WERI-Rb-1 (cell line): ENCODE measurements around the gene IGLL5.
"Not testable (repeated sequence)": the region's sequence is repeated elsewhere in the genome, so short reads cannot be mapped to it uniquely, and the experiment has no call there.

Experiments
- DNase-seq: peaks from one replicate; pipeline ENCODE4 v3.0.0-alpha.2; 2020
- H3K27ac ChIP-seq: fragments of 250-450 bp; sonication (Bioruptor Pico); 2 replicates; pipeline ENCODE4 v1.5.1; 2020; ENCODE audit warnings: mild to moderate bottlenecking, moderate library complexity
- H3K27me3 ChIP-seq: fragments of 250-450 bp; sonication (Bioruptor Pico); 2 replicates; pipeline ENCODE4 v1.5.1; 2021; ENCODE audit warnings: mild to moderate bottlenecking, low read depth, moderate library complexity; ENCODE audit not compliant: insufficient read depth, severe bottlenecking
- H3K36me3 ChIP-seq: fragments of 250-450 bp; sonication (Bioruptor Pico); 2 replicates; pipeline ENCODE4 v1.5.1; 2020; ENCODE audit warnings: mild to moderate bottlenecking, moderate library complexity
- H3K4me3 ChIP-seq: 2 replicates; pipeline ENCODE4 v1.5.1; 2011; ENCODE audit warnings: low read depth, mild to moderate bottlenecking, control low read depth, low read length
- H3K9me3 ChIP-seq: fragments of 250-450 bp; sonication (Bioruptor Pico); 2 replicates; pipeline ENCODE4 v1.5.1; 2021; ENCODE audit warnings: mild to moderate bottlenecking, moderate library complexity; ENCODE audit not compliant: severe bottlenecking
- CTCF ChIP-seq: IDR thresholded peaks from 2 replicates; pipeline ENCODE4 v1.5.1; 2011; ENCODE audit warnings: low read depth, mild to moderate bottlenecking, control low read depth, inconsistent platforms, low read length

Gene IGLL5

GRCh38 chr22:22901578-22902218 lies 14.1 kb downstream of the IGLL5 start:
- no peak overlapping the region for H3K27ac ChIP-seq

GRCh38 chr22:22902247-22903001 lies 14.8 kb downstream of the IGLL5 start:
- H3K36me3 ChIP-seq, result no peaks in the 10 kb centered on the region
- H3K27me3 ChIP-seq, result no peaks in the 10 kb centered on the region
- DNase-seq, result no peak
- no peak for TF ChIP-seq CTCF
- H3K9me3 ChIP-seq, result no peaks in the 10 kb centered on the region
- H3K4me3 ChIP-seq, result no peak overlapping the region
- H3K27ac ChIP-seq, result no peak overlapping the region

More at GRCh38 chr22:22901578-22902218, 14.1 kb downstream of the IGLL5 start:
- no peaks in the 10 kb centered on the region for H3K9me3 ChIP-seq
- H3K36me3 ChIP-seq, result no peaks in the 10 kb centered on the region
- no peak overlapping the region for H3K4me3 ChIP-seq
- TF ChIP-seq CTCF, result no peak
- no peak for DNase-seq
- no peaks in the 10 kb centered on the region for H3K27me3 ChIP-seq

GRCh38 chr22:22903355-22903777 lies 15.8 kb downstream of the IGLL5 start:
- Histone ChIP-seq H3K27me3 (no peaks in the 10 kb centered on the region), H3K36me3 (no peaks in the 10 kb centered on the region), H3K9me3 (no peaks in the 10 kb centered on the region), H3K27ac (peak overlapping the region; percentile 3; the same call in 1 of the 2 replicates), H3K4me3 (no peak overlapping the region)
- no peak for TF ChIP-seq CTCF
- DNase-seq, result peak; percentile 19

- peak overlapping the region; percentile 3; the same call in 1 of the 2 replicates for H3K27ac ChIP-seq
- H3K4me3 ChIP-seq, H3K9me3 ChIP-seq, H3K36me3 ChIP-seq, H3K27me3 ChIP-seq: not testable (repeated sequence)
- DNase-seq, result peak; percentile 52
Observed at GRCh38 chr22:22903781-22904192, 16.2 kb downstream of the IGLL5 start.

GRCh38 chr22:22904736-22905135 lies 17.1 kb downstream of the IGLL5 start:
- H3K27me3 ChIP-seq, H3K36me3 ChIP-seq, DNase-seq, H3K9me3 ChIP-seq, H3K4me3 ChIP-seq, H3K27ac ChIP-seq: not testable (repeated sequence)

GRCh38 chr22:22906391-22906790 lies 18.8 kb downstream of the IGLL5 start:
- DNase-seq, H3K9me3 ChIP-seq, H3K4me3 ChIP-seq, H3K27me3 ChIP-seq, H3K36me3 ChIP-seq, H3K27ac ChIP-seq: not testable (repeated sequence)

- no peak for TF ChIP-seq CTCF
- Histone ChIP-seq H3K4me3 (no peak overlapping the region), H3K27me3 (no peaks in the 10 kb centered on the region), H3K27ac (no peak overlapping the region), H3K9me3 (no peaks in the 10 kb centered on the region), H3K36me3 (no peaks in the 10 kb centered on the region)
- DNase-seq, result no peak
Observed at GRCh38 chr22:22906907-22907550, 19.4 kb downstream of the IGLL5 start.
